Measurements from ENCODE around the gene TENT5A. TPM values are rescaled to one million over a fixed set of nuclear protein-coding genes. Genes with fewer than 3 reads are reported as not detected.

The TENT5A gene
- total RNA-seq, 1 experiment from 2014 or later, result 1.7 TPM

GRCh38 chr6:81696524-81696923 lies 56.0 kb downstream of the TENT5A start:
- DNase-seq (ENCODE audit: low read depth, low spot score) (no peak), ATAC-seq (no peak)
- Histone ChIP-seq H3K4me3 (ENCODE audit: low read depth in 2 of 2, low read length in 2 of 2) (no peak overlapping the region), H3K9me3 (ENCODE audit: control insufficient read depth, insufficient read depth, low read depth, low read length) (no peaks in the 10 kb centered on the region), H3K27me3 (ENCODE audit: control insufficient read depth, insufficient read depth, low read length) (no peaks in the 10 kb centered on the region), H3K27ac (ENCODE audit: low read length) (no peak overlapping the region), H3K4me1 (ENCODE audit: control insufficient read depth, insufficient read depth, low read length) (no peaks in the 10 kb centered on the region), H3K36me3 (ENCODE audit: control insufficient read depth, insufficient read depth, low read length) (no peaks in the 10 kb centered on the region)
- no TSS peak for BruUV-seq (replicated peaks)
- no peak for TF ChIP-seq SIN3A (IDR thresholded peaks at IDR 0.05; ENCODE audit: borderline replicate concordance, insufficient read depth, low read depth, low read length)
- TF ChIP-seq POLR2AphosphoS5 (IDR thresholded peaks at IDR 0.05; ENCODE audit: low read depth, low read length), result no peak
- no peak for TF ChIP-seq TCF7L2 (IDR thresholded peaks at IDR 0.05; ENCODE audit: low read depth, low read length)
- TF ChIP-seq REST (IDR thresholded peaks at IDR 0.05; ENCODE audit: insufficient read depth in 1 of 2, low read depth in 2 of 2, low read length in 1 of 2), result no peak
- no peak for TF ChIP-seq CTCF (IDR thresholded peaks at IDR 0.05)
- POLR2A ChIA-PET, result no interaction called here
- in situ Hi-C loops (cut with HindIII; ENCODE audit: low pct_unique_long_range_greater_than_20kb, low sequenced_read_pairs), result no loop called here
- CTCF ChIA-PET, result no interaction called here
- intact Hi-C loops (cut with micrococcal nuclease; ENCODE audit: unreplicated experiment), result no loop called here

Measured in Panc1 (cell line).